GM12878 (cell line): ENCODE measurements around the gene CACNA1B.

Experiments used
- JUND ChIP-seq: IDR thresholded peaks from 2 replicates; pipeline ENCODE4 v1.6.1; 2012; ENCODE audit warnings: low read depth, mild to moderate bottlenecking, low read length, improper control_type of control experiment, moderate library complexity
- SIN3A ChIP-seq: IDR thresholded peaks from 2 replicates; pipeline ENCODE4 v1.6.1; 2012; ENCODE audit warnings: low read depth, low read length, improper control_type of control experiment

DNA sequence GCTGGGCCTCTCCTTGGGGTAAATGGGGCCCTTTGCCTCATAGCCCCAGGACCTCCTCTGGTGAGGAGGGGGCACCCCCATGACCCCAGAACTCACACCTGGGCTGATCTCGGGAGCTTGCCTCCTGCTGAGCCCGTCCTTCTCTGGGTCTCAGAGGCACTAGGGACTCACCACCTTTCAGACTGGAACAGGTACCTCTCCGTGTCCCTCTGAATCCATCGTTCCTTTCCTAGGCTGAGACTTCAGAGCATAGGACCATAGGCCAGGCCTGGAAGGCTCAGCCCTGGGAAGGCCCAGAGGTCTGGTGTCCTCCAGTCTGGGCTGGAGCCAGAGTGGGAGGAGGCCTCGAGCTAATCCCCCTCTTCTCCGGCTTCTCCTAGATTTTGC, 97.9 kb downstream of the CACNA1B start:
- TF ChIP-seq JUND (no peak), SIN3A (no peak)
